Adipose tissue (tissue), 3 donors: ENCODE results near the gene UBE2D1. TPM values are rescaled to one million over a fixed set of nuclear protein-coding genes. Genes with fewer than 3 reads are reported as not detected.

Experiments
- H3K27ac ChIP-seq: one replicate; pipeline ENCODE4 v1.5.1; 2013; ENCODE audit warnings: low read depth, low read length
- WGBS, 3 donors: extraction: QIAGEN DNeasy Blood & Tissue Kit; methylation state at CpG; one replicate each; pipeline ENCODE4 v1.1.7; 2013; 5-methylcytosine and 5-hydroxymethylcytosine counted together
- polyA plus RNA-seq, 3 donors: library from polyadenylated mRNA; stranded (reverse); fragments of 200-250 nt; gene quantifications; one replicate each; pipeline ENCODE4 v1.2.3, GENCODE V29; 2013
- donor health status: healthy with polysubstance abuse.
- donor health status: Bipolar disorder and iron deficiency.
- donor health status: healthy.

UBE2D1 gene
- polyA plus RNA-seq, 3 donors: 3.1 to 13.7 (median 9.9) TPM

GRCh38 chr10:58331646-58332045 is 3.2 kb upstream of the UBE2D1 start:
- no peak overlapping the region for H3K27ac ChIP-seq
- 73 to 89% (median 82%) methylated on average over 2 of the region's 2 CpGs for WGBS, 3 donors

- WGBS, 3 donors: 3 to 4% (median 4%) methylated on average over 27 to 37 of the region's 37 CpGs
- H3K27ac ChIP-seq: no peak overlapping the region
Measured at GRCh38 chr10:58335306-58336005, 650 bp downstream of the UBE2D1 start.

- WGBS, 3 donors: 89 to 93% (median 92%) methylated on average over 4 of the region's 4 CpGs
- no peak overlapping the region for H3K27ac ChIP-seq
Measured at GRCh38 chr10:58336242-58336641, 1.4 kb downstream of the UBE2D1 start.

DNA sequence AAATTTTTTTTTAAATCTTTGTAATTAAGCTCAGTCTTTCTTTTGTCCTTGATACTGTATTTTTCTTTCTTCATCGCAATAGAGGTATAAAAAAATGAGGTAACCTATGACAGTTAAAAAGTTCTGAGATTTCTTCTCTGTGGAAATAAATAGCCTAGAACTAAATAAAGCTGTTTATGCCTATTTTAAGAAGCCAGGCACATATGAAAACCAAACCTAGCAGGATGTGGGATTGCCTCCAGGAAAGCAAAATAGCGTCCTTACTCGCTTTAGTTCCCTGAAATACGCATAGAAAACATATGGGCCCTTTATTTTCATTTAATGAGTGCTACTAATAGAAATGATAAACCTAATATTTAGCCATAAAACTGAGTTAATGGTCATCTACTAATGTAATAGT is 6.6 kb downstream of the UBE2D1 start:
- 67 to 89% (median 68%) methylated on average over 4 of the region's 4 CpGs for WGBS, 3 donors
- no peak overlapping the region for H3K27ac ChIP-seq

DNA sequence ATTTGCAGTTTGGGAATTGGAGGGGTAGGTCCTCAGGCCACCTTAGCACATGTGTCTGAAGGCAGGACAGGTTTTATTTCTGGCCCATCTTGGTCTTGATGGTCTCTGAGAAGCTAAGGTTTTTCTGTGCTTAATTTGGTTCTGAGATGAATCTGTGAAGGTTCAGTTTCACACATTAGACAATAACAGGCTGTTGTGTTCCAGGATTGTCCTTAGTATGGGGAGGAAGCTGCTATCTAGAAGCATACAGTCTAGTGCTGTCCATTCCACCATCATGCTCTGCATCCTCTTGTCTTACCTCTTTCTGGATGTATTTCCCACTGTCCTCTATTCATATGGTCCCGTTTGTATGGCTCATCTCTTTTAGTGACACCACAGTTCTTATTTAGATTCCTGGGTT is 7.1 kb downstream of the UBE2D1 start:
- H3K27ac ChIP-seq: no peak overlapping the region
- WGBS, 3 donors: 83 to 97% (median 87%) methylated on average over 1 of the region's 1 CpG

DNA sequence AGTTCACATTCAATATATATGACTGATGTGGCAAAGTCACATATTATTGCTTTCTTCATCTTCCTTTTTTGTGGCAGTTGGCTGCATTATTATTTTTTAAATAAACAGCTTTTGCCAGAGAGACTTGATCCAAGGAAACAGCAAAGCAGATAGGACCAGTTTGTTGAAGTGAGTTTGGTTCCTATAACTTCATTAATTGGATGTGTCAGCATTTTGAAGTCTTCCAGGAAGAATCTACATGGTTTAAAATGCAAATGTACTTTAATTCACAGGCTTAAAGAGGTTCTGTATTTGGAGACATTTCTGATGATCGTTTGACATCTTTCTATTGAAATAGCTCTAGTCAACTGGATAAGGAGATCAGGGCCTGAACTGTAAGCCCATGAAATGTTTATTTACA is 13.2 kb downstream of the UBE2D1 start:
- WGBS, 3 donors: 41 to 64% (median 63%) methylated on average over 1 of the region's 1 CpG

DNA sequence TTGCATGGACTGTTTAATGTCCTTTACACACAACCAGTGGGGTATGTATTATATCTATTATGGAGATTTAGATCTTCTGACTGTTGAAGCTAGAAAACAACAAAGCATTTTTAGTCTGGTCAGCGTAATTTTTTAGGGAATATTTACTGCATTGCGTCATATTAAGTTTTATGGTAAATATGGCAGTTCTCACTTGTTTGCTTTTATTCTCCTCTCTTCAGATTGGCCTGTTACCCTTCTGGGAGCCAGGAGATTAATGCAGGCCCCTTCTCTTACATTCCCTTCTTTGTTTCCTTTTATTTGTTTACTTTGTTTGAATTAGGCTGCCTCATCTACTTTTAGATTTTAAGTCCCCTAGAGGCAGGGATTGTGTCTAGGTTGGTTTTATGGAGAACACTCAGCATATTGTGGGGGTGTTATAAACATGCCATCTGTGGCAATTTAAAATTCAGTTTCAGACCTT is 13.8 kb downstream of the UBE2D1 start:
- no peak overlapping the region for H3K27ac ChIP-seq
- 88 to 96% (median 93%) methylated on average over 2 of the region's 2 CpGs for WGBS, 3 donors

More for the DNA sequence above, 13.2 kb downstream of the UBE2D1 start:
- H3K27ac ChIP-seq: no peak overlapping the region

DNA sequence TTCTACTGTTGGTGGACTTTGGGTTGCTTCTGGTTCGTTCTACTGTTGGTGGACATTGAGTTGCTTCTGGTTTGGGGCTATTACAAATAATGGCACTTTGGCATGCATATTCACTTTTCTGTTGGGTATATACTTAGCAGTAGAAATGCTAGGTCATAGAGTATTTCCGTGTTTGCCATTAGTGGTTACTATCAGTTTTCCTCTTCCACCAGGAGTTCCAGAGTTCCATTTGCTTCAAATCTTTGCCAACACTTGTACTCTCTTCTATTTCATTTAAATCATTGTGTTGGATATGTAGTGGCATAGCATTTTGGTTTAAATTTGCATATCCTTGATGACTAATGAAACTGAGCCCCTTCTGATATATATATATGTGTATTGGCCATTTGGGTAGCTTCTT is 15.2 kb downstream of the UBE2D1 start:
- no peak overlapping the region for H3K27ac ChIP-seq
- WGBS, 3 donors: 81 to 94% (median 93%) methylated on average over 2 of the region's 2 CpGs

DNA sequence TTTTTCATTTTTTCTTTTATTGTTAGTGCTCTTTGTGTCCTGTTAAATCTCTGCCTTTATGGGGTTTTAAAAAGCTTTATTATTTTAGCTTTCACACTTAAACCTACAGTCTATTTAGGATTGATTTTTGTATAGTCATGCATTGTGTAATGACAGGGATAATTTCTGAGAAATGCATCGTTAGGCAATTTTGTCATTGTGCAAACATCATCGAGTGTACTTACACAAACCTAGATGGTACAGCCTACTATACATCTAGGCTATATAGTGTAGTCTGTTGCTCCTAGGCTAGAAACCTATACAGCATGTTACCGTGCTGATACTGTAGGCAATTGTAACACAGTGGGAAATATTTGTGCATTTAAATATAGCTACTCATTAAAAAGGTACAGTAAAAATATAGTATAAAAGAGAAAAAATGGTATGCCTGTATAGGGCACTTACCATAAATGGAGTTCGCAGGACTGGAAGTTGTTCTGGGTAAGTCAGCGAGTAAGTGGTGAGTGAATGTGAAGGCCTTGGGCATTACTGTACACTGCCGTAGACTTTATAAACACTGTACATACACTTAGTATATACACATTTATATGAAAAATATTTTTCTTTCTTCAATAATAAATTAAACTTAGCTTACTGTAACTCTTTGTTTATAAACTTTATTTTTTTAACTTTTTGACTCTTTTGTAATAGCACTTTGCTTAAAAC is 16.0 kb downstream of the UBE2D1 start:
- H3K27ac ChIP-seq: no peak overlapping the region
- WGBS, 3 donors: 63 to 82% (median 64%) methylated on average over 6 of the region's 6 CpGs

GRCh38 chr10:58351616-58352578 is 17.1 kb downstream of the UBE2D1 start:
- WGBS, 3 donors: 91 to 95% (median 94%) methylated on average over 7 of the region's 7 CpGs
- no peak overlapping the region for H3K27ac ChIP-seq

DNA sequence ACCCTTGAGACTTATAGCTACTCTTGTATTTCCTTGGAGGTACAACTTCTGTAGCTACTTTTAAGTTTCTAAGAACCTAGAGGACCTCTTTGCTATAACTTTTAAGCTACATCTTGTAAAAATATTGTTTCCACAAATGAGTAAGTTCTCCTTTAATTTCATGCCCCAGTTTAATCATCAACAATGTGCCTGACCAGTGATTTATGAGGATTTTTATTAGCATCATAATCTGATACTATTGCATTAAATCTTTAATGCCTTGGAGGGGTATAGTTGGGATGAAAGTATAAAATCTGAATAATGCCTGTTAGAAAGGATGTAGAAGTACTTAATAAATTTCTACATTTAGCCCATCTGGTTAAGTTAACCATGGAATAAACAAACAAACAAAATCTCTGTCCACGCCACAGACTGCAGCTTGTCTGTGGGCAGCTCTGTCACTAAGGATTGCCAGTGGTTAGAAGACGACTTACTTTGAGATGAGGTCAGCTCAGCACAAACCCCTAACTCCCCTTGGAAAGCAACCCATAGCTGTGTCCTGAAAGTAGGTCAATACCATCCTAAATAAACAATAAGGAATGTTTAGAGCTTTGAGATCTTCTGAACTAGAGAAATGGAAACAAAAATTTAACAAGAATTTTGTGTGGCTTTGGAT is 18.3 kb downstream of the UBE2D1 start:
- 59 to 82% (median 73%) methylated on average over 2 of the region's 2 CpGs for WGBS, 3 donors
- no peak overlapping the region for H3K27ac ChIP-seq

- no peak overlapping the region for H3K27ac ChIP-seq
- WGBS, 3 donors: 51 to 54% (median 51%) methylated on average over 2 of the region's 2 CpGs
Measured at GRCh38 chr10:58356756-58357155, 21.9 kb downstream of the UBE2D1 start.

DNA sequence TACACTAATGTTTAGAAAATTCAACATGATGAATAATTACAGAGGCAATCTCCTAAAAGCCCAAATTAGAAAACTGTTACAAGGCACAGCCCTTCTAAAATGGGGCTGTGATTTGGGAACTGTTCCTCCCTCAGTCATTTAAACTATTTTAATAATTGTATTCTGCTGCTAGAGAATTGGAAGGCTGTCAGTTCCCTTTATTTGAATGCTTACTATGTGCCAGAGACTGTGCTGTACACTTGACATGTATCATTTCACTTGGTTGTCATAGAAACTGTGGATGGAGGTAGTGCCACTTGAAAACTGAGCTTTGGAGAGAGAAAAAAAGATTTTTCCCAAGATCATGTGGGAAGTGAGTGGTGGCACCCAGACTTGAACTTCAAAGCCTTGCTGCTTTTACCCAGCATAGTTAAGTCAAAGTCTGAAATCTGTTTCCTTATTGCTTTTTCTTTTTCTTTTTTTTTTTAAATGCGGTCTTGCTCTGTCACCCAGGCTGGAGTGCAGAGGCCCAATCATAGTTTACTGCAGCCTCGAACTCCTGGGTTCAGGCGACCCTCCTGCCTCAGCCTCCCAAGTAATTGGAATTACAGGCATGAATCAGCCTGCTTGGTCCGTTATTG is 23.6 kb downstream of the UBE2D1 start:
- WGBS, 3 donors: 79 to 97% (median 89%) methylated on average over 4 of the region's 4 CpGs
- H3K27ac ChIP-seq: no peak overlapping the region

DNA sequence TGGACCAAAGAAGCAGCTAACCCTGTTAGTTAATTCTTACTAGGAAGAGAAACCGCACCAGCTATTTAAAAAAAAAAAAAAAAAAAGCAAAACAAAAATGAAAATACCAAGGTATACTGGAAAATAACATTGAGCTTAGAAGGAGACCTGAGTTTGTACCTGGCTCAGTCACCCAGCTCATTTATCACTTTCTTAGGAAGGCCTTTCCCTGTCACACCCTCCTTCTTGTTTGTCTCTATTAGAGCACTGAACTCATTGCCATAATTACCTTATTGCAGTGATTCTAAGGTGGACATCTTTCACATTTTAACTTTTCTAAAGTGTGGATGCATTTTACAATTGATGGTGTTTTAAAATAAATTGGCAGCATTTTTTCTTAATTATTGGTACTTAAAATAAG is 24.1 kb downstream of the UBE2D1 start:
- H3K27ac ChIP-seq: no peak overlapping the region
- 91 to 95% (median 92%) methylated on average over 1 of the region's 1 CpG for WGBS, 3 donors

- WGBS, 3 donors: 93 to 96% (median 96%) methylated on average over 3 of the region's 3 CpGs
- no peak overlapping the region for H3K27ac ChIP-seq
Measured at GRCh38 chr10:58359541-58359940, 24.7 kb downstream of the UBE2D1 start.

GRCh38 chr10:58360412-58361004 is 25.7 kb downstream of the UBE2D1 start:
- no peak overlapping the region for H3K27ac ChIP-seq
- 85 to 96% (median 86%) methylated on average over 9 of the region's 9 CpGs for WGBS, 3 donors

GRCh38 chr10:58361353-58361752 is 26.5 kb downstream of the UBE2D1 start:
- H3K27ac ChIP-seq: no peak overlapping the region
- 98 to 100% (median 99%) methylated on average over 2 of the region's 2 CpGs for WGBS, 3 donors
